ENCODE measurements around the gene CDH26.

DNA sequence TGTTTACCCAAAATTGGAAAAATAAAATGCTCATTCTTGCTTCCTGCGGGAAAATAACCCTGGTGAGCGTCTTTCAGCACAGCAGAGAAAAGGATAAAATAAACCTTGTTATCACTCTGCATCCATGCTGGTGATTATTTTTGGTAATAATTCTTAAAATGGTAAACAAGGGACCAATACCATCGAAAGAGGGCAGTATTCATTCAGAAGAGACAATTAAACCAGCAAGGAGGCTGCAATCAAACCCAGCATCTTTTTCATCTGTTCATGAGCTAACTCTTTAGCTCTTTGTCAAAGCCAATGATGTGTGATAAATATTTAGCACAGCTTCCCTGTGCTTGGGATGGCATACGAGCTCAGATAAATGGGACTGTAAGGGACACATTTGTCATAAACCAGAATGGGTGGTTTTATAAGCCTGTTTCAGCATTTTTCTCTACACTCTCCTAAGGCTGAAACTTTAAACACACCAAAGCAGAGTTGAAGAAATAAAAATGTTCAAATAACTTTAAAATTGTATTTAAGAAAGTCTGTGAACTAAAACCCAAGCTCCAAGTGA, 34.4 kb downstream of the CDH26 start:
- TF ChIP-seq, protein P1, sequence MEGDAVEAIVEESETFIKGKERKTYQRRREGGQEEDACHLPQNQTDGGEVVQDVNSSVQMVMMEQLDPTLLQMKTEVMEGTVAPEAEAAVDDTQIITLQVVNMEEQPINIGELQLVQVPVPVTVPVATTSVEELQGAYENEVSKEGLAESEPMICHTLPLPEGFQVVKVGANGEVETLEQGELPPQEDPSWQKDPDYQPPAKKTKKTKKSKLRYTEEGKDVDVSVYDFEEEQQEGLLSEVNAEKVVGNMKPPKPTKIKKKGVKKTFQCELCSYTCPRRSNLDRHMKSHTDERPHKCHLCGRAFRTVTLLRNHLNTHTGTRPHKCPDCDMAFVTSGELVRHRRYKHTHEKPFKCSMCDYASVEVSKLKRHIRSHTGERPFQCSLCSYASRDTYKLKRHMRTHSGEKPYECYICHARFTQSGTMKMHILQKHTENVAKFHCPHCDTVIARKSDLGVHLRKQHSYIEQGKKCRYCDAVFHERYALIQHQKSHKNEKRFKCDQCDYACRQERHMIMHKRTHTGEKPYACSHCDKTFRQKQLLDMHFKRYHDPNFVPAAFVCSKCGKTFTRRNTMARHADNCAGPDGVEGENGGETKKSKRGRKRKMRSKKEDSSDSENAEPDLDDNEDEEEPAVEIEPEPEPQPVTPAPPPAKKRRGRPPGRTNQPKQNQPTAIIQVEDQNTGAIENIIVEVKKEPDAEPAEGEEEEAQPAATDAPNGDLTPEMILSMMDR (IDR thresholded peaks at IDR 0.05): no peak
- TF ChIP-seq POLR2AphosphoS5 (IDR thresholded peaks at IDR 0.05) (no peak), EP300 (IDR thresholded peaks at IDR 0.05) (no peak)

Data from sigmoid colon (tissue), 4 donors.